Smooth muscle cell (in vitro differentiated cells): ENCODE data around the gene KPNA6. TPM values are rescaled to one million over a fixed set of nuclear protein-coding genes. Genes with fewer than 3 reads are reported as not detected.

Source experiments
- DNase-seq: peaks from one replicate; lab custom pipeline; 2025; ENCODE audit not compliant: unreplicated experiment; lab: John Stamatoyannopoulos, UW
- H2AFZ ChIP-seq: fragments of 200-600 bp; sonication (generic); 2 replicates; pipeline ENCODE4 v1.6.0; 2016; ENCODE audit warnings: antibody characterized with exemption, low read depth, mild to moderate bottlenecking
- H3F3A ChIP-seq: fragments of 200-600 bp; sonication (generic); 2 replicates; pipeline ENCODE4 v1.6.0; 2017; ENCODE audit warnings: antibody characterized with exemption, low read depth
- H3K27ac ChIP-seq: fragments of 200-600 bp; sonication (generic); 2 replicates; pipeline ENCODE4 v1.5.1; 2016; ENCODE audit warnings: low read depth, mild to moderate bottlenecking
- H3K27me3 ChIP-seq: fragments of 200-600 bp; sonication (generic); 2 replicates; pipeline ENCODE4 v1.6.1; 2016; ENCODE audit warnings: low read depth, mild to moderate bottlenecking
- H3K36me3 ChIP-seq: fragments of 200-600 bp; sonication (generic); 2 replicates; pipeline ENCODE4 v1.5.1; 2016; ENCODE audit warnings: low read depth
- H3K4me1 ChIP-seq: fragments of 200-600 bp; sonication (generic); 2 replicates; pipeline ENCODE4 v1.5.1; 2016; ENCODE audit warnings: low read depth
- H3K4me2 ChIP-seq: fragments of 200-600 bp; sonication (generic); 2 replicates; pipeline ENCODE4 v1.6.0; 2016; ENCODE audit warnings: mild to moderate bottlenecking
- H3K4me3 ChIP-seq: fragments of 200-600 bp; sonication (generic); 2 replicates; pipeline ENCODE4 v1.5.1; 2016; ENCODE audit warnings: mild to moderate bottlenecking
- H3K79me2 ChIP-seq: fragments of 200-600 bp; sonication (generic); 2 replicates; pipeline ENCODE4 v1.6.0; 2016; ENCODE audit warnings: low read depth, mild to moderate bottlenecking
- H3K9ac ChIP-seq: fragments of 200-600 bp; sonication (generic); 2 replicates; pipeline ENCODE4 v1.6.0; 2016; ENCODE audit warnings: low read depth
- H3K9me3 ChIP-seq: fragments of 200-600 bp; sonication (generic); replicated peaks from 2 replicates; pipeline ENCODE4 v1.5.1; 2016; ENCODE audit warnings: low read depth
- H4K20me1 ChIP-seq: fragments of 200-600 bp; sonication (generic); 2 replicates; pipeline ENCODE4 v1.6.0; 2016; ENCODE audit warnings: low read depth
- CTCF ChIP-seq: fragments of 200-600 bp; sonication (generic); IDR thresholded peaks from 2 replicates; pipeline ENCODE4 v1.5.1; 2017; ENCODE audit warnings: borderline replicate concordance, mild to moderate bottlenecking, antibody characterized with exemption; ENCODE audit not compliant: insufficient read depth, poor library complexity, severe bottlenecking
- WGBS: methylation state at CpG from one replicate; pipeline ENCODE4 v1.1.7; 2016; ENCODE audit warnings: low lambda C conversion rate; 5-methylcytosine and 5-hydroxymethylcytosine counted together
- microRNA-seq: library from miRNA; unstranded; fragments of <30 nt; microRNA quantifications from one replicate; pipeline ENCODE4, GENCODE V29; 2016; ENCODE audit warnings: borderline number of aligned reads
- polyA plus RNA-seq: library from polyadenylated mRNA; unstranded; fragments of >200 nt; fragmentation: Nextera tagmentation; extraction: Ambion mirVana; gene quantifications from 2 replicates; pipeline ENCODE4 v1.2.1, GENCODE V29; 2016
- small RNA-seq: library from RNA; depleted of rRNA; stranded (forward); fragments of <200 nt; gene quantifications from one replicate; pipeline ENCODE3, GENCODE V24; 2014
- total RNA-seq: library from RNA; depleted of rRNA; stranded (reverse); fragments of >200 nt; gene quantifications from 2 replicates; pipeline ENCODE4 v1.2.3, GENCODE V29; 2014

KPNA6 gene
- total and polyA plus RNA-seq, 2 experiments from 2014 or later, result 29.1 to 35.8 TPM

DNA sequence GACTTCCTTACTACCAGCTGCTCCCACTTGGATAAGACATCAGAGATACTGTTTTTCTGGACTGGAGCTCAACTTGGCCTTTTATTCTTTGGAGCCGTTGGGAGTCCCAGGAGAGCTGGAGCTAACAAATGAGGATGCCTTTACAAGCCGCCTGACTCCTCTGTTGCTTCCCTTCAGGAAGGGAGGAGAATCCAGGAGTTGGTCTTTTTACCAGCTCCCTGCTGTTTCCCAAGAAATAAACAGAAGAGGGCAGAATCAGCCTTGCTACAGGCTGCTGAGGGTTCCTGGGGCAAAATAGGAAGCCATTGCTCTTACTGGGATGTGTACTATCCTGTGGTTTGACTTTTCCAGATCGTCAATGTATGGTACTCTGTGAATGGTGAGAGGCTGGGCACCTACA is 115.8 kb downstream of the KPNA6 start:
- H3K27me3 ChIP-seq, result no peaks in the 10 kb centered on the region
- no peaks in the 10 kb centered on the region for H3K9me3 ChIP-seq
- no peak for TF ChIP-seq CTCF
- 96% methylated on average over 3 of the region's 3 CpGs for WGBS
- H4K20me1 ChIP-seq, result no peaks in the 10 kb centered on the region
- H3K9ac ChIP-seq, result no peak overlapping the region
- no peaks in the 10 kb centered on the region for H3F3A ChIP-seq
- DNase-seq, result no peak
- H2AFZ ChIP-seq, result no peak overlapping the region
- no peak overlapping the region for H3K4me3 ChIP-seq
- H3K27ac ChIP-seq, result peak overlapping the region; percentile 95
- H3K4me2 ChIP-seq, result peak overlapping the region; percentile 91
- H3K79me2 ChIP-seq, result peaks cover 45% of the 10 kb centered on the region
- H3K36me3 ChIP-seq, result peaks cover 7% of the 10 kb centered on the region
- H3K4me1 ChIP-seq, result peaks cover 15% of the 10 kb centered on the region

GRCh38 chr1:32224285-32224684 is 116.4 kb downstream of the KPNA6 start:
- no peaks in the 10 kb centered on the region for H4K20me1 ChIP-seq
- H3K9me3 ChIP-seq, result no peaks in the 10 kb centered on the region
- H3K27me3 ChIP-seq, result no peaks in the 10 kb centered on the region
- H2AFZ ChIP-seq, result no peak overlapping the region
- H3K4me2 ChIP-seq, result no peak overlapping the region
- H3K79me2 ChIP-seq, result peaks cover 45% of the 10 kb centered on the region
- H3K27ac ChIP-seq, result no peak overlapping the region
- no peak overlapping the region for H3K9ac ChIP-seq
- peaks cover 7% of the 10 kb centered on the region for H3K36me3 ChIP-seq
- H3K4me1 ChIP-seq, result peaks cover 15% of the 10 kb centered on the region
- no peak overlapping the region for H3K4me3 ChIP-seq
- TF ChIP-seq CTCF, result no peak
- no peaks in the 10 kb centered on the region for H3F3A ChIP-seq
- no peak for DNase-seq
- 98% methylated on average over 4 of the region's 4 CpGs for WGBS

Small RNA genes within 50 kb of the gene (microRNA-seq; reads per million reads assigned to microRNA genes)
- not detected for gene MIR5585

Small RNA genes within 50 kb of the gene (small RNA-seq; reads per million reads assigned to genes)
- gene MIR5585, result not detected
- not detected for gene RF00017

Other genes starting within 250 kb of the KPNA6 start
- gene PTP4A2, start 169.7 kb upstream of the KPNA6 start, total RNA-seq, result 460 and 518 TPM in 2 replicates
- gene PTP4A2, start 169.7 kb upstream of the KPNA6 start, polyA plus RNA-seq, result 316 and 334 TPM in 2 replicates
- 80.4 and 90.6 TPM in 2 replicates for gene KHDRBS1, start 94.2 kb upstream of the KPNA6 start, total RNA-seq
- gene KHDRBS1, start 94.2 kb upstream of the KPNA6 start, polyA plus RNA-seq, result 85.0 and 86.5 TPM in 2 replicates
- gene TMEM39B, start 35.1 kb upstream of the KPNA6 start, total RNA-seq, result 9.2 and 9.4 TPM in 2 replicates
- 4.4 and 7.5 TPM in 2 replicates for gene TMEM39B, start 35.1 kb upstream of the KPNA6 start, polyA plus RNA-seq
- gene TXLNA, start 71.6 kb downstream of the KPNA6 start, total RNA-seq, result 42.7 and 44.6 TPM in 2 replicates
- gene TXLNA, start 71.6 kb downstream of the KPNA6 start, polyA plus RNA-seq, result 42.0 and 46.0 TPM in 2 replicates
- 19.9 and 41.6 TPM in 2 replicates for gene CCDC28B, start 92.5 kb downstream of the KPNA6 start, total RNA-seq
- gene CCDC28B, start 92.5 kb downstream of the KPNA6 start, polyA plus RNA-seq, result 58.9 and 63.9 TPM in 2 replicates
- 1.4 and 3.1 TPM in 2 replicates for gene IQCC, start 97.6 kb downstream of the KPNA6 start, total RNA-seq
- gene IQCC, start 97.6 kb downstream of the KPNA6 start, polyA plus RNA-seq, result 2.4 TPM in 2 replicates
- gene DCDC2B, start 101.0 kb downstream of the KPNA6 start, total RNA-seq, result not detected in 2 replicates
- 0.47 TPM in 1 of 2 replicates, not detected in the other for gene DCDC2B, start 101.0 kb downstream of the KPNA6 start, polyA plus RNA-seq
- gene TMEM234, start 114.3 kb downstream of the KPNA6 start, total RNA-seq, result 10.9 and 13.3 TPM in 2 replicates
- gene TMEM234, start 114.3 kb downstream of the KPNA6 start, polyA plus RNA-seq, result 19.8 and 27.5 TPM in 2 replicates
- gene EIF3I, start 114.4 kb downstream of the KPNA6 start, total RNA-seq, result 200 and 240 TPM in 2 replicates
- gene EIF3I, start 114.4 kb downstream of the KPNA6 start, polyA plus RNA-seq, result 250 and 257 TPM in 2 replicates
- gene FAM167B, start 139.2 kb downstream of the KPNA6 start, total RNA-seq, result 0.31 TPM in 1 of 2 replicates, not detected in the other
- gene FAM167B, start 139.2 kb downstream of the KPNA6 start, polyA plus RNA-seq, result 0.39 TPM in 1 of 2 replicates, not detected in the other
- 0.22 TPM in 1 of 2 replicates, not detected in the other for gene LCK, start 143.2 kb downstream of the KPNA6 start, total RNA-seq
- gene LCK, start 143.2 kb downstream of the KPNA6 start, polyA plus RNA-seq, result not detected in 2 replicates
- 29.3 and 40.5 TPM in 2 replicates for gene HDAC1, start 184.0 kb downstream of the KPNA6 start, total RNA-seq
- 48.8 and 51.7 TPM in 2 replicates for gene HDAC1, start 184.0 kb downstream of the KPNA6 start, polyA plus RNA-seq
- gene MARCKSL1, start 228.2 kb downstream of the KPNA6 start, total RNA-seq, result 108 and 126 TPM in 2 replicates
- gene MARCKSL1, start 228.2 kb downstream of the KPNA6 start, polyA plus RNA-seq, result 358 and 389 TPM in 2 replicates